ENCODE results near the gene MUC15. TPM values are rescaled to one million over a fixed set of nuclear protein-coding genes. Genes with fewer than 3 reads are reported as not detected.

The MUC15 gene
- total and polyA plus RNA-seq, 2 of the 4 experiments (the other 2 are of a cell fraction), result not detected

GRCh38 chr11:26553182-26553581 lies 18.9 kb downstream of the MUC15 start:
- CTCF ChIA-PET, result no interaction called here
- intact Hi-C loops (cut with micrococcal nuclease), result no loop called here
- H2BK15ac ChIP-seq (ENCODE audit: low read depth, low read length), result no peak overlapping the region

More at GRCh38 chr11:26553182-26553581, 18.9 kb downstream of the MUC15 start:
- Histone ChIP-seq H3K9me1 (ENCODE audit: insufficient read depth, low read length) (no peaks in the 10 kb centered on the region), H2BK5ac (ENCODE audit: low read depth, low read length, poor library complexity, severe bottlenecking) (no peak overlapping the region), H3K4me3 (ENCODE audit: insufficient read depth, low read depth, low read length) (no peak overlapping the region), H2BK120ac (ENCODE audit: low read depth, low read length) (no peak overlapping the region), H3K14ac (replicated peaks; ENCODE audit: low read depth, low read length) (no peak overlapping the region), H4K8ac (ENCODE audit: low read depth in 2 of 2, low read length in 2 of 2) (no peak overlapping the region), H2BK20ac (ENCODE audit: low read depth, low read length) (no peak overlapping the region), H3K23ac (ENCODE audit: low read depth, low read length) (no peak overlapping the region), H3K9ac (ENCODE audit: low read depth, low read length) (no peak overlapping the region), H3K4me2 (ENCODE audit: low read depth, low read length) (no peak overlapping the region), H3K18ac (ENCODE audit: low read depth, low read length) (no peak overlapping the region), H4K20me1 (ENCODE audit: insufficient read depth, low read length) (no peaks in the 10 kb centered on the region), H3K27me3 (ENCODE audit: control insufficient read depth, insufficient read depth, low read length) (no peaks in the 10 kb centered on the region), H3K79me1 (ENCODE audit: low read depth in 1 of 2, low read length in 2 of 2) (no peaks in the 10 kb centered on the region), H4K91ac (ENCODE audit: insufficient read depth, low read depth, low read length) (no peak overlapping the region), H3K9me3 (ENCODE audit: control insufficient read depth, insufficient read depth, low read length) (no peaks in the 10 kb centered on the region), H4K5ac (ENCODE audit: low read depth, low read length) (no peak overlapping the region), H2AK5ac (ENCODE audit: low read depth, low read length) (no peak overlapping the region), H3K56ac (ENCODE audit: extremely low read depth, insufficient read depth, low read length) (no peak overlapping the region), H2AK9ac (replicated peaks; ENCODE audit: low read depth, low read length, poor library complexity) (no peak overlapping the region), H3K4ac (ENCODE audit: low read depth, low read length) (no peak overlapping the region), H2AFZ (replicated peaks; ENCODE audit: low read length, poor library complexity) (no peak overlapping the region), H3K36me3 (ENCODE audit: control insufficient read depth, insufficient read depth, low read length) (no peaks in the 10 kb centered on the region), H3K4me1 (ENCODE audit: control insufficient read depth, insufficient read depth, low read length) (no peaks in the 10 kb centered on the region), H3K27ac (ENCODE audit: insufficient read depth, low read length) (no peak overlapping the region)
- no peak for TF ChIP-seq SMC3 (IDR thresholded peaks at IDR 0.05; ENCODE audit: low read depth, low read length)
- no peak for TF ChIP-seq CEBPB (IDR thresholded peaks at IDR 0.05; ENCODE audit: low read depth, low read length)
- TF ChIP-seq ELK1 (IDR thresholded peaks at IDR 0.05; ENCODE audit: borderline replicate concordance, low read depth, low read length), result no peak
- TF ChIP-seq RCOR1 (IDR thresholded peaks at IDR 0.05; ENCODE audit: insufficient replicate concordance, low read length), result no peak
- no peak for TF ChIP-seq MXI1 (IDR thresholded peaks at IDR 0.05; ENCODE audit: borderline replicate concordance, low read depth, low read length)
- no peak for TF ChIP-seq CHD1 (IDR thresholded peaks at IDR 0.05; ENCODE audit: low read depth, low read length)
- in situ Hi-C loops (cut with MboI; ENCODE audit: low sequenced_read_pairs), result no loop called here
- ATAC-seq (ENCODE audit: low read depth), result no peak
- POLR2A ChIA-PET (ENCODE audit: unreplicated experiment), result no interaction called here
- dilution Hi-C loops (cut with HindIII; ENCODE audit: low sequenced_read_pairs, unreplicated experiment), result no loop called here
- DNase-seq, result no peak
- 40% methylated on average over 1 of the region's 2 CpGs; no CpG with 5 or more reads in 1 of the 2 experiments for WGBS, 2 experiments (ENCODE audit: extremely low coverage in 2 of 2, insufficient read length in 1 of 2)
- no TSS peak for BruUV-seq (replicated peaks)

All from IMR-90 (cell line).